HG02798 (cell line): ENCODE results near the gene ALG14.
A peak's percentile ranks its signal among the peaks of the same experiment; 100 is the strongest.
"Not testable (repeated sequence)": the region's sequence is repeated elsewhere in the genome, so short reads cannot be mapped to it uniquely, and the experiment has no call there.

Experiments used
- ATAC-seq: cut with Tn5 transposase; IDR thresholded peaks from one replicate; pipeline ENCODE4 v1.9.1; 2021; ENCODE audit warnings: mild to moderate bottlenecking; ENCODE audit not compliant: unreplicated experiment, poor library complexity

ALG14 gene

GRCh38 chr1:95072532-95073419 is at the start of gene ALG14:
Gene ALG14, minus strand, starts transcription at chr1:95072951. Its CDS starts 53 bp downstream, at chr1:95072898.
- peak; percentile 97 for ATAC-seq

GRCh38 chr1:95122151-95122697 is 49.5 kb upstream of the ALG14 start:
- ATAC-seq: no peak

- ATAC-seq: no peak
Measured at GRCh38 chr1:95119273-95119672, 46.5 kb upstream of the ALG14 start.

- no peak for ATAC-seq
Measured at GRCh38 chr1:95118710-95119109, 46.0 kb upstream of the ALG14 start.

- ATAC-seq: no peak
Measured at GRCh38 chr1:95118067-95118499, 45.3 kb upstream of the ALG14 start.

GRCh38 chr1:95117207-95118066 is 44.7 kb upstream of the ALG14 start, which contains the start of gene TLCD4:
Gene TLCD4, plus strand, starts transcription at chr1:95117355. Its CDS starts 26,547 bp downstream, at chr1:95143902.
- ATAC-seq: peak; percentile 71

GRCh38 chr1:95116580-95117206 is 43.9 kb upstream of the ALG14 start:
- peak; percentile 54 for ATAC-seq

- no peak for ATAC-seq
Measured at GRCh38 chr1:95115708-95116137, 43.0 kb upstream of the ALG14 start.

- no peak for ATAC-seq
Measured at GRCh38 chr1:95113684-95114083, 40.9 kb upstream of the ALG14 start.

- ATAC-seq: no peak
Measured at GRCh38 chr1:95111014-95111413, 38.3 kb upstream of the ALG14 start.

GRCh38 chr1:95108792-95109191 is 36.0 kb upstream of the ALG14 start:
- ATAC-seq: no peak

- ATAC-seq: no peak
Measured at GRCh38 chr1:95098196-95098595, 25.4 kb upstream of the ALG14 start.

- ATAC-seq: no peak
Measured at GRCh38 chr1:95097426-95097825, 24.7 kb upstream of the ALG14 start.

- ATAC-seq: no peak
Measured at GRCh38 chr1:95096218-95096841, 23.6 kb upstream of the ALG14 start.

- ATAC-seq: peak; percentile 95
Measured at GRCh38 chr1:95095833-95096217, 23.1 kb upstream of the ALG14 start.

- ATAC-seq: no peak
Measured at GRCh38 chr1:95094923-95095322, 22.2 kb upstream of the ALG14 start.

- no peak for ATAC-seq
Measured at GRCh38 chr1:95093296-95093695, 20.5 kb upstream of the ALG14 start.

- not testable (repeated sequence) for ATAC-seq
Measured at GRCh38 chr1:95092891-95093290, 20.1 kb upstream of the ALG14 start.

GRCh38 chr1:95091290-95091689 is 18.5 kb upstream of the ALG14 start:
- ATAC-seq: not testable (repeated sequence)
